ENCODE measurements around the gene OPN4.

The OPN4 gene

DNA sequence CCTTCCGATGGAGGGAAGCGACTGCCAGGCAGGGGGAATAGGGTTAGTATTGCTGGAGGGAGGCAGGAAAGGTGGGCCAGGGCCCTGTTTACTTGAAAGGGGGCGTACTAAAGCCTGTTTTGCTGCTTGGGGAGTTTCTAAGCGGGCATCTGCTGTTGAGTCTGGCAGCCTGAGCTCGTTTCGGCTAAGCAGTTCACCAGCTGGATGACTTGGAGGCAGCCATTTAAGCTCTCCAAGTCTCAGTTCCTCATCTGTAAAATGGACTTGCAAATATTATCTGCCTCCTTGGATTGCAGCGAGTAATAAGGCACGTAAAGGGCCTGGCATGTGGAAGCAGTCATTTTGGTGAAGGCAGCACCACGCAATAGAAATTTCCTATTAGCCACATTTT, 58.0 kb downstream of the OPN4 start:
- peak; percentile 22 for DNase-seq (ENCODE audit: low read depth)
- TF ChIP-seq, protein P1, sequence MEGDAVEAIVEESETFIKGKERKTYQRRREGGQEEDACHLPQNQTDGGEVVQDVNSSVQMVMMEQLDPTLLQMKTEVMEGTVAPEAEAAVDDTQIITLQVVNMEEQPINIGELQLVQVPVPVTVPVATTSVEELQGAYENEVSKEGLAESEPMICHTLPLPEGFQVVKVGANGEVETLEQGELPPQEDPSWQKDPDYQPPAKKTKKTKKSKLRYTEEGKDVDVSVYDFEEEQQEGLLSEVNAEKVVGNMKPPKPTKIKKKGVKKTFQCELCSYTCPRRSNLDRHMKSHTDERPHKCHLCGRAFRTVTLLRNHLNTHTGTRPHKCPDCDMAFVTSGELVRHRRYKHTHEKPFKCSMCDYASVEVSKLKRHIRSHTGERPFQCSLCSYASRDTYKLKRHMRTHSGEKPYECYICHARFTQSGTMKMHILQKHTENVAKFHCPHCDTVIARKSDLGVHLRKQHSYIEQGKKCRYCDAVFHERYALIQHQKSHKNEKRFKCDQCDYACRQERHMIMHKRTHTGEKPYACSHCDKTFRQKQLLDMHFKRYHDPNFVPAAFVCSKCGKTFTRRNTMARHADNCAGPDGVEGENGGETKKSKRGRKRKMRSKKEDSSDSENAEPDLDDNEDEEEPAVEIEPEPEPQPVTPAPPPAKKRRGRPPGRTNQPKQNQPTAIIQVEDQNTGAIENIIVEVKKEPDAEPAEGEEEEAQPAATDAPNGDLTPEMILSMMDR (conservative IDR thresholded peaks at IDR 0.05; ENCODE audit: low read length): no peak
- peak overlapping the region; percentile 59 for H3K4me3 ChIP-seq (ENCODE audit: low read length)

DNA sequence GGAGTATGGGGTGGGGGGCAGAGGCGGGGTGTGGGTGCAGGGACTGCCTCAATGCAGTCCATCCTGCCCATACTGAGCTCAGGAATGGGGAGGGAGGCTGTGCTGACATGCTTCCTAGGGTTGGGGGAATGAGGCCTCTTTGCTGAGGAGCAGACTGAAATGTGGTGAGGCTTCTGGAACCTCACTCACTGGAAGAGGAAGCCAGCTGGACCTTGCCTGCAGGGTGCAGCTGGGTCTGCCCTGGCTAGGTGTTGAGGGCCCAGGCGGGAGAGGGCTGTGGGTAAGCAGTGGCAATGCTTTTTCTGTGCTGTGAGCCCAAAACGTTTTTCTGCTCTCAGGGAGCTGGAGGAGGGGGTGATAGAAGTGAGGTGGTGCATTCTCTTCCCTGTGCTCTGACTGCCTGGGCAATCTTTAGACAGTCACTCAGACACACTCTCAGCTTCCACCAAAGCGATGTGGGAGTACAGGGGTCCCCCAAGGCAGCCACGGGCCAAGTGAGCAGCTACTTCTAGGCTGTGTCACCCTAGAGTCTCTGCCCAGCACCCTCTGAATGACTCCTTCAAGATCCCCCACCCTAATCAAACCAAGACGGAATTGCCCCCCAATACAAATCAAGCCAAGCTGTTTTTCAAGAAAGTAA, 60.9 kb downstream of the OPN4 start:
- H3K4me3 ChIP-seq (ENCODE audit: low read length): no peak overlapping the region
- DNase-seq (ENCODE audit: low read depth): no peak
- TF ChIP-seq, protein P1 (conservative IDR thresholded peaks at IDR 0.05; ENCODE audit: low read length): no peak

DNA sequence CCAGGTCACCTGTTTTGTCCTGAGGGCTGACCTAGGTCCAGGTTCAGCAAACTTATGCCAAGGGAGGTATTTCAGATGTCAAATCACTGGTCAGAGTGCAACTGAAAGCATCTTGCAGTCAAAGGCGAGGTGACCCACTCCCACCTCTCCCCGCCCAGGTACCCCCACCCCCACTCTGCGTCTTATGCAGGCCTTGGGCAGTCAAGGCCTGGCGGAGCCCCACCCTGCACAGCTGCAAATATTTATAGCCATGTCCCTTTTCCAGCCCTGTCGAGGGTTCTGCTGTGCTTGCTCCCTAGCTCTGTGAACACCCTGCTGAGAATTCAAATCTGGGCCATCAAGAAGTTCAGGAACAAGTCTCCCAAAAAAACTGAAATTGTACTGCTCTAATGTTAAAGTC, 61.5 kb downstream of the OPN4 start:
- DNase-seq (ENCODE audit: low read depth): no peak
- H3K4me3 ChIP-seq (ENCODE audit: low read length): no peak overlapping the region
- TF ChIP-seq, protein P1 (conservative IDR thresholded peaks at IDR 0.05; ENCODE audit: low read length): no peak

All from AG10803 (cell line).